ENCODE measurements around the gene OPTN.
"Not testable (repeated sequence)": the region's sequence is repeated elsewhere in the genome, so short reads cannot be mapped to it uniquely, and the experiment has no call there.

Gene OPTN

GRCh38 chr10:13099666-13100348 lies at the start of gene OPTN:
Gene OPTN, plus strand, starts transcription at chr10:13100163. Its CDS starts 8,960 bp downstream, at chr10:13109123.
- Histone ChIP-seq H3K27me3 (ENCODE audit: low read depth, low read length) (no peaks in the 10 kb centered on the region), H3K27ac (ENCODE audit: low read length) (peak within 1 kb of the TSS; percentile 98), H3K36me3 (ENCODE audit: control insufficient read depth in 1 of 2, insufficient read depth in 2 of 2, low read length in 2 of 2) (no peaks in the 10 kb centered on the region), H3K4me1 (ENCODE audit: control insufficient read depth in 1 of 2, insufficient read depth in 2 of 2, low read length in 2 of 2) (peaks cover 3 to 5% of the 10 kb centered on the region in 2 donors), H3K4me3 (ENCODE audit: low read depth in 1 of 2, low read length in 2 of 2) (peak within 1 kb of the TSS; percentile 90 to 98), H3K9me3 (ENCODE audit: control insufficient read depth in 1 of 2, low read length in 2 of 2) (no peaks in the 10 kb centered on the region)

DNA sequence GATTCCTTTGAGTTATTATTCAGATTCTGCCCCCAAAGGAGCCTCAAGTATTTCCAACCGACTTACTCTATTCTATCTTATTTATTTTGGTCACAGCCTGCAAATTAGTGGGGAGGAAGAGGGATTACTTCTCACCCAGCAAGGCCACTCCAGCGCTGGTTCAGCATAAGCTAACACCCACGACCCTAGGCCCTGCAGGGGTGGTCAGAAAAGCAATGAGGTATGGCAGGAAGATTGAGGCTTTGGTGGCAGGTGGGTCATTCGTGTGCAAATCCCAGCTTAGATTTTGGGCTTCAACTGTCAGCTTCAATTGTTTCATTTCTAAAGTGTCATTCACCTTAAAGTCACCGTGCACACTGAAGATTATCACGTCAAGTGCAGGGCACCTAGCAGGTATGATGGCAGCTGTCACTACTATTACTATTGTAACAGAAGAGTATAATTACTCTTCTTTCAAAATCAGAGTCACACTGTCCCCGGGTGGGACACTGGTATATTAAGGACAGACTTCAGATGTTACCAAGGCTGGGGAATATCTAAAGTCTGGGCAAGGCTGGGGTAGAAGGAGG lies 48.8 kb upstream of the OPTN start:
- Histone ChIP-seq H3K36me3 (ENCODE audit: control insufficient read depth in 1 of 2, insufficient read depth in 2 of 2, low read length in 2 of 2) (no peaks in the 10 kb centered on the region), H3K27me3 (ENCODE audit: low read depth, low read length) (peaks cover 4% of the 10 kb centered on the region), H3K4me3 (ENCODE audit: low read depth in 1 of 2, low read length in 2 of 2) (no peak overlapping the region), H3K27ac (ENCODE audit: low read length) (no peak overlapping the region), H3K4me1 (ENCODE audit: control insufficient read depth in 1 of 2, insufficient read depth in 2 of 2, low read length in 2 of 2) (no peaks in the 10 kb centered on the region), H3K9me3 (ENCODE audit: control insufficient read depth in 1 of 2, low read length in 2 of 2) (no peaks in the 10 kb centered on the region)

- not testable (repeated sequence) for H3K4me3 ChIP-seq (ENCODE audit: low read depth in 1 of 2, low read length in 2 of 2); H3K36me3 ChIP-seq (ENCODE audit: control insufficient read depth in 1 of 2, insufficient read depth in 2 of 2, low read length in 2 of 2); H3K9me3 ChIP-seq (ENCODE audit: control insufficient read depth in 1 of 2, low read length in 2 of 2); H3K27me3 ChIP-seq (ENCODE audit: low read depth, low read length); H3K27ac ChIP-seq (ENCODE audit: low read length); H3K4me1 ChIP-seq (ENCODE audit: control insufficient read depth in 1 of 2, insufficient read depth in 2 of 2, low read length in 2 of 2)
Measured at GRCh38 chr10:13053208-13053607, 46.8 kb upstream of the OPTN start.

- Histone ChIP-seq H3K36me3 (ENCODE audit: control insufficient read depth in 1 of 2, insufficient read depth in 2 of 2, low read length in 2 of 2) (no peaks in the 10 kb centered on the region), H3K27ac (ENCODE audit: low read length) (no peak overlapping the region), H3K4me3 (ENCODE audit: low read depth in 1 of 2, low read length in 2 of 2) (no peak overlapping the region), H3K9me3 (ENCODE audit: control insufficient read depth in 1 of 2, low read length in 2 of 2) (no peaks in the 10 kb centered on the region), H3K4me1 (ENCODE audit: control insufficient read depth in 1 of 2, insufficient read depth in 2 of 2, low read length in 2 of 2) (no peaks in the 10 kb centered on the region), H3K27me3 (ENCODE audit: low read depth, low read length) (no peaks in the 10 kb centered on the region)
Measured at GRCh38 chr10:13053794-13054462, 46.0 kb upstream of the OPTN start.

DNA sequence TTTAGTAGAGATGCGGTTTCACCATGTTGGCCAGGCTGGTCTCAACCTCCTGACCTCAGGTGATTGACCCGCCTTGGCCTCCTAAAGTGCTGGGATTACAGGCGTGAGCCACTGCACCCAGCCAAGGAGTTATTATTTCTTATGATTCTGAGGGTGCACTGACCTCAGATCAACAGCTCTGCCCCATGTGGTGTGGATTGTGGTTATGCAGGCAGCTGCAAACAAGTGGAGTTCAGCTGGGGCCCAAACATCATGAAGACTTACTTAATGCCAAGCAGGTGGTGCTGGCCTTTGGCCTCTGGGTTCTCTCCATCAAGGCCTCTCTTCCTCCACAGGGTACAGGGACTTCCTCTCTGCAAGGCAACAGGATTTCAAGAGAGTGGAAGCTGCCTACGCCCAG lies 45.1 kb upstream of the OPTN start:
- Histone ChIP-seq H3K27ac (ENCODE audit: low read length) (no peak overlapping the region), H3K9me3 (ENCODE audit: control insufficient read depth in 1 of 2, low read length in 2 of 2) (no peaks in the 10 kb centered on the region), H3K4me3 (ENCODE audit: low read depth in 1 of 2, low read length in 2 of 2) (no peak overlapping the region), H3K36me3 (ENCODE audit: control insufficient read depth in 1 of 2, insufficient read depth in 2 of 2, low read length in 2 of 2) (no peaks in the 10 kb centered on the region), H3K27me3 (ENCODE audit: low read depth, low read length) (no peaks in the 10 kb centered on the region), H3K4me1 (ENCODE audit: control insufficient read depth in 1 of 2, insufficient read depth in 2 of 2, low read length in 2 of 2) (no peaks in the 10 kb centered on the region)

- Histone ChIP-seq H3K4me1 (ENCODE audit: control insufficient read depth in 1 of 2, insufficient read depth in 2 of 2, low read length in 2 of 2) (no peaks in the 10 kb centered on the region), H3K36me3 (ENCODE audit: control insufficient read depth in 1 of 2, insufficient read depth in 2 of 2, low read length in 2 of 2) (no peaks in the 10 kb centered on the region), H3K4me3 (ENCODE audit: low read depth in 1 of 2, low read length in 2 of 2) (no peak overlapping the region), H3K27ac (ENCODE audit: low read length) (no peak overlapping the region), H3K27me3 (ENCODE audit: low read depth, low read length) (no peaks in the 10 kb centered on the region), H3K9me3 (ENCODE audit: control insufficient read depth in 1 of 2, low read length in 2 of 2) (no peaks in the 10 kb centered on the region)
Measured at GRCh38 chr10:13056456-13057077, 43.4 kb upstream of the OPTN start.

GRCh38 chr10:13062803-13063202 lies 37.2 kb upstream of the OPTN start:
- no peaks in the 10 kb centered on the region for H3K27me3 ChIP-seq (ENCODE audit: low read depth, low read length)
- no peaks in the 10 kb centered on the region for H3K4me1 ChIP-seq (ENCODE audit: control insufficient read depth in 1 of 2, insufficient read depth in 2 of 2, low read length in 2 of 2)
- H3K4me3 ChIP-seq (ENCODE audit: low read depth in 1 of 2, low read length in 2 of 2): no peak overlapping the region
- H3K36me3 ChIP-seq (ENCODE audit: control insufficient read depth in 1 of 2, insufficient read depth in 2 of 2, low read length in 2 of 2): no peaks in the 10 kb centered on the region
- H3K9me3 ChIP-seq (ENCODE audit: control insufficient read depth in 1 of 2, low read length in 2 of 2): no peaks in the 10 kb centered on the region
- no peak overlapping the region for H3K27ac ChIP-seq (ENCODE audit: low read length)

DNA sequence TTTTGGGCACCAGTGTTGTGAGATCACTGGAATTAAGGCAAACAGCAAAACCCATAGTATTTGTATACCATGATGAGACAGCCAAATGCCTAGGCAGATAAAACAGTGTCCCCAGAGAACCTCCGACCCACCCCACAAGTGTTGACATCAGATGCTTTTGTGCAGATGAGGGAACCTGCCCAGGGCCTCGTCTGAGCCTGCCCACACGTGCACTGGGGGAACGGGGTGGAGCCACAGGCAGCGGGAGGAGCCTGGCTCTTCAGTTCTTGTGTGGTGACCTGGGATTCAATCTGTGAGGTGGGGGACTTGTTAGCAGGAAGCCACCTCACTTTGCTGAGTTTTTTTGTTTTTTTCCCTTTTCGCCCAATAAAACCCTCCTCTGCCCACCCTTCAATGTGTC lies 33.4 kb upstream of the OPTN start:
- Histone ChIP-seq H3K4me3 (ENCODE audit: low read depth in 1 of 2, low read length in 2 of 2) (no peak overlapping the region), H3K4me1 (ENCODE audit: control insufficient read depth in 1 of 2, insufficient read depth in 2 of 2, low read length in 2 of 2) (no peaks in the 10 kb centered on the region), H3K36me3 (ENCODE audit: control insufficient read depth in 1 of 2, insufficient read depth in 2 of 2, low read length in 2 of 2) (no peaks in the 10 kb centered on the region), H3K9me3 (ENCODE audit: control insufficient read depth in 1 of 2, low read length in 2 of 2) (no peaks in the 10 kb centered on the region), H3K27me3 (ENCODE audit: low read depth, low read length) (no peaks in the 10 kb centered on the region), H3K27ac (ENCODE audit: low read length) (no peak overlapping the region)

GRCh38 chr10:13067431-13067830 lies 32.5 kb upstream of the OPTN start:
- Histone ChIP-seq H3K27me3 (ENCODE audit: low read depth, low read length) (no peaks in the 10 kb centered on the region), H3K9me3 (ENCODE audit: control insufficient read depth in 1 of 2, low read length in 2 of 2) (no peaks in the 10 kb centered on the region), H3K4me3 (ENCODE audit: low read depth in 1 of 2, low read length in 2 of 2) (no peak overlapping the region), H3K4me1 (ENCODE audit: control insufficient read depth in 1 of 2, insufficient read depth in 2 of 2, low read length in 2 of 2) (no peaks in the 10 kb centered on the region), H3K36me3 (ENCODE audit: control insufficient read depth in 1 of 2, insufficient read depth in 2 of 2, low read length in 2 of 2) (no peaks in the 10 kb centered on the region), H3K27ac (ENCODE audit: low read length) (no peak overlapping the region)

- Histone ChIP-seq H3K27ac (ENCODE audit: low read length) (no peak overlapping the region), H3K4me1 (ENCODE audit: control insufficient read depth in 1 of 2, insufficient read depth in 2 of 2, low read length in 2 of 2) (no peaks in the 10 kb centered on the region), H3K4me3 (ENCODE audit: low read depth in 1 of 2, low read length in 2 of 2) (no peak overlapping the region), H3K9me3 (ENCODE audit: control insufficient read depth in 1 of 2, low read length in 2 of 2) (no peaks in the 10 kb centered on the region), H3K36me3 (ENCODE audit: control insufficient read depth in 1 of 2, insufficient read depth in 2 of 2, low read length in 2 of 2) (no peaks in the 10 kb centered on the region), H3K27me3 (ENCODE audit: low read depth, low read length) (no peaks in the 10 kb centered on the region)
Measured at GRCh38 chr10:13068071-13068470, 31.9 kb upstream of the OPTN start.

DNA sequence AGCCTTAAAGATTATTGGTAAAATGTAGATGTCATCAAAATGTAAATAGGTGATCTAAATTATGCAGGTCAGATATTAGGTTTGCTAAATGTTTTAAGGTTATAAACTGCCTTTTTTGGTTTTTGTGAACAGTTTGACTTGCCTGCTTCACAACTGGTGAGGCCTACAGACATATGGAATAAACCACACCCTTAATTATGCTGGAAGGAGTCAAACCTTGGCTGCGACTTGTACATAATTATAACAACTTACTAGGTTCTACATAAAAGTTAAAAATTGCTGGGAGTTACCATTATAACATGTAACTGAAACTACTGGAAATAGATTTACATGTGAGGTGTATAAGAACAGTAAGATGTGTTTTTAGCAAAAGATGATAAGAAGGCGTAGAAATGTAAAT lies 31.5 kb upstream of the OPTN start:
- no peak overlapping the region for H3K27ac ChIP-seq (ENCODE audit: low read length)
- no peaks in the 10 kb centered on the region for H3K4me1 ChIP-seq (ENCODE audit: control insufficient read depth in 1 of 2, insufficient read depth in 2 of 2, low read length in 2 of 2)
- H3K9me3 ChIP-seq (ENCODE audit: control insufficient read depth in 1 of 2, low read length in 2 of 2): no peaks in the 10 kb centered on the region
- no peaks in the 10 kb centered on the region for H3K36me3 ChIP-seq (ENCODE audit: control insufficient read depth in 1 of 2, insufficient read depth in 2 of 2, low read length in 2 of 2)
- H3K27me3 ChIP-seq (ENCODE audit: low read depth, low read length): no peaks in the 10 kb centered on the region
- H3K4me3 ChIP-seq (ENCODE audit: low read depth in 1 of 2, low read length in 2 of 2): no peak overlapping the region

Measured in muscle layer of duodenum (tissue), 2 donors.